CD4-positive, alpha-beta T cell treated with Interleukin-6 at 100 ng/mL for 8 hours (primary cell): ENCODE data around the gene CRYBG3.
A peak's percentile ranks its signal among the peaks of the same experiment; 100 is the strongest.

Experiments
- DNase-seq: peaks from one replicate; pipeline ENCODE4 v3.0.0-alpha.2; 2020; ENCODE audit warnings: mixed read lengths, low spot score

The CRYBG3 gene

GRCh38 chr3:97838393-97838792 lies 16.6 kb downstream of the CRYBG3 start:
- DNase-seq, result no peak

DNA sequence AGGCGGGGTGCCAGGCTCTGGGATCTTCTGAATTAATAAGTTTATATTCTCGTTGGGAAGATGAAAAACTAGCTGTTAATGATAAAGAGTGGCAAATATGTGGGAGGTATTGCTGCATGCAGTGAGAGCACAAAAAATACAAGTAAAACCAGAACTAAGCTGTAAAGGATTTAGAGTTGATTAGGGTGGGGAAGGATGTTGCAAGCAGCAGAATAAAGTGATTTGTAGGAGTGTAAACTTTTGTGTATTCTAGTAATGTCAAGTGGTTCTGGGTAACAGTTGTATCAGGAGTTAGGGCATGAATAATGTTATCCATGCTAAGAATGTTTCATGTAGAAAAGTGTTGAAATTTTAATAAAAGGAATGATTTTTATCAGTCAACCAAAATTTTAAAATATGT lies 18.1 kb downstream of the CRYBG3 start:
- DNase-seq, result no peak

- DNase-seq, result no peak
Measured at GRCh38 chr3:97841304-97841703, 19.5 kb downstream of the CRYBG3 start.

- no peak for DNase-seq
Measured at GRCh38 chr3:97841956-97842355, 20.1 kb downstream of the CRYBG3 start.

GRCh38 chr3:97848779-97849178 lies 27.0 kb downstream of the CRYBG3 start:
- DNase-seq, result no peak

GRCh38 chr3:97857401-97857800 lies 35.6 kb downstream of the CRYBG3 start:
- DNase-seq, result no peak

GRCh38 chr3:97860364-97860763 lies 38.6 kb downstream of the CRYBG3 start:
- no peak for DNase-seq

DNA sequence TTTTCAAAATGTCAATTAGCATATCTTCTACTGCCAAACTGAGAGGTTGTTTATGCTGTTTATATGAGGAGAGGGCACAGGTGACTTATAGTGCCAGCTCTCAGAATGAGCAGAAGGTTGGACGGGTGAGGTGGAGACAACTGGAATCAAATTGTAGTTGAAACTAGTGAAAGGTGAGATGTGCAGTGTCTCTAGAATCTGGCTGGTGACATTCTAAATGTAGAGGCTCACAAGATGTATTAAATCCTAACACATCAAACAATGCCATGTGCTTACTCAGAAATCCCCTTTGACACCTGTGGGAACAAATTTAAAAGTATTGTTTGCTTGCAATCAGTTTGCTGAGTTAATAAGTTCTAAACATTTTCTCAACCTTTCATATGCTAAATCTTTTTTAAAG lies 40.8 kb downstream of the CRYBG3 start:
- DNase-seq, result no peak

DNA sequence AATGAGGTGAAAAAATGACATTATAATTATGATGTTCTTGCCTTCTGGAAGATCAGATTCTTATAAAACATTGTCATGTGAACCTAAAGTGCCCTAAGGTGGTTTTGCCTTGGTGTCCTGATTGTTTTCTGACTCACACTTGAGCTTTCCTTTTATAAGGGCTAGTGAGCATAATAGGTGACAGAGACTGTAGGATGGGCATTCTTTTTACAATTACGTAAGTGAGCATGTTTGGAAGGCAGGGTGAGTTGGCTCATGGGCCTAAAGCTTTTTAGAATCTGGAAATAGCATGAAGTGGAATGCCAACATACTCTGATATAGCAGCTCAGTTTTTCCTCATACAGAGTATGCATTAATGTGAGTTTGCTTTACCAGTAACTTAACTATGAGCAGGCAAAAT lies 41.2 kb downstream of the CRYBG3 start:
- DNase-seq, result no peak

DNA sequence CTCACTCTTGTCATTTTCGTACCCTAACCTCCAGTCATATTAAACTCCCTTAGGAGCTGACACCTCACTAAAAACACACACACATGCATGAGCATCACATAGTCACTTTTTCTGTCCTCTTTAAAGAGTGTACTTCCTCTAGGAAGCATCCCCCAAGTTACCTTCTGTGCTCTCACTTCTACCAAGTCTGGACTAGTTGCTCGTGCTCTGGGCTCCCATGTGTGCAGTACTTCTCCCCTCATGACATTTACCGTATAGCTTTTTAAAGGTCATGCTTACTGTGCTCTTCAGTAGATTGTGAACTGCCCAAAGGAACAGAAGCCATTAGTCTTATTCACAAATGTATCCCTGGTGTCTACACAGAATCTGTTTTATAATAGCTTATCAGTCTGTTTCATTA lies 42.0 kb downstream of the CRYBG3 start:
- DNase-seq, result no peak

DNA sequence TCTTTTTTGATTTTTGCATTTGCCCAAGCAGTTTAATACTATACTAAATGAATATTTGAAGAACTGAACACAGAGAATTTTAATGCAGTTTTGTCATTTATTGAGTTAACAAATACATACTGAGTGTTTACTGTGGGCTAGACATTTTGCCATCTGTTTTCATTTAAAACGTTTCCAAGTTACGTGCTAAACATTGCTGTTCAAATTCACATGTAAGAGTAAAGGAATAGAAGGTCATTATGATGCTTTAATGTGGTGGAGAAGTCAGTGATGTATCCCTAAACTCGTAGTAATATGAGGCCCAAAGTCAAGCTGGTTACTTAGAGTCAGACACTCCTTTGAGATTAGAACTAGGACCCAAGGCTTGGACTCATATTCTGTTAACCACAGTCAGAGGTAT lies 49.4 kb downstream of the CRYBG3 start:
- DNase-seq, result no peak

GRCh38 chr3:97871801-97872524 lies 50.2 kb downstream of the CRYBG3 start:
- DNase-seq, result peak; percentile 41

- no peak for DNase-seq
Measured at GRCh38 chr3:97872525-97873042, 50.8 kb downstream of the CRYBG3 start.

GRCh38 chr3:97880267-97880666 lies 58.5 kb downstream of the CRYBG3 start:
- DNase-seq, result no peak

GRCh38 chr3:97882975-97883598 lies 61.3 kb downstream of the CRYBG3 start:
- DNase-seq, result peak; percentile 15

GRCh38 chr3:97883736-97884135 lies 61.9 kb downstream of the CRYBG3 start:
- no peak for DNase-seq

DNA sequence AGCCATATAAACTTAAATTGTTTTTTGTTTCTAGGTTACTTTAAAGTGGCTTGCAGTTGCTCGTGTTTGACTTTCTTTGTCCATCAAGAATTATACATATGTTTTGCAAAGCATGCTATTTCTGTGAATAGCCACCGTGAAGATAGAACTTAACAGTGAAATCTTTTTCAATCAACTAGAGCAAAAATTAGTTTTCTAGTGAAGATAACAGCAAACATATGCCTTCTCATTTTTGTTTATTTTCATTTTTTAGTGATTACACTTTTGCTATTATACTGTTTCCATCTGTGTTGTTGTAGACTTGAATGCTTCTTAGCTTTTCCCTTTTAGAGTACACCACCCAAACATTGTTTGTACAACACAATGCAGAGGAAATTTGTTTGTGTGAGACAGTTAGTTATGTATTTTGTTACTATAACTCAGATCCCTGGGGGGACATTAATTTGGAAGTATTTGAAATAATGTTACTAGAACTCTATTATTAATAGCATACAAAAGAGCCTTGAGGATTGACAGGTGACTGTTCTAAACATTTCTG lies 62.8 kb downstream of the CRYBG3 start:
- DNase-seq, result no peak

GRCh38 chr3:97885931-97886824 lies 64.4 kb downstream of the CRYBG3 start:
- DNase-seq, result no peak

DNA sequence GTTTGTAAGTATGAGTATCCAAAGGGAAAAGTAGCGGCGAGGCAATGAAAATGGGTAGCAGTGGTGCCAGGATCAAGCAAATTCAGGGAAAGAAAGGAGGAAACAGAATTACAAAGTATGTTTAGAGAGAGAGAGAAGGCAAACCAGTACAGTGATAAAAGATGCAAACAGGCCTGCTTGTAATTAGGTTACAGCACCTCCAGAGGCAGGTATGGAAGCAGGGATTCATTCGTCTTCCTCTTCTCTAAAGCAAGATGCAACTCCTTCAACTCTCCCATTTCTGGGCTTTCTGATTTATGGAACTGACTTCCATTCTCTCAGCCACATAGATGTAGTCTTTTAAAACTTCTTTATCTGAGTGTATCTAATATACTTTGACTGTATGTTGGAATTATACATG lies 68.0 kb downstream of the CRYBG3 start:
- no peak for DNase-seq

- no peak for DNase-seq
Measured at GRCh38 chr3:97892852-97893251, 71.0 kb downstream of the CRYBG3 start.

GRCh38 chr3:97895216-97895615 lies 73.4 kb downstream of the CRYBG3 start:
- DNase-seq, result no peak

GRCh38 chr3:97896129-97896528 lies 74.3 kb downstream of the CRYBG3 start:
- DNase-seq, result no peak
